G401.6 (cell line): ENCODE measurements around the gene EDN2.

ENCODE experiments used
- FAIRE-seq: peaks from 2 replicates; lab custom pipeline; 2012; peaks lifted over from hg19 to GRCh38; lab: Jason Lieb, UNC

The EDN2 gene

GRCh38 chr1:41484402-41485241 lies at the start of gene EDN2:
EDN2 (minus strand) TSS chr1:41484683; CDS start chr1:41484601, 82 bp downstream.
- FAIRE-seq: no peak

- no peak for FAIRE-seq
These were observed 49.2 kb upstream of the EDN2 start for GRCh38 chr1:41533731-41534080.

GRCh38 chr1:41533016-41533730 lies 48.7 kb upstream of the EDN2 start:
- no peak for FAIRE-seq

- no peak for FAIRE-seq
These were observed 47.9 kb upstream of the EDN2 start for GRCh38 chr1:41532206-41532975.

GRCh38 chr1:41530411-41530810 lies 45.9 kb upstream of the EDN2 start:
- FAIRE-seq: no peak

GRCh38 chr1:41529621-41530395 lies 45.3 kb upstream of the EDN2 start:
- FAIRE-seq: no peak

GRCh38 chr1:41528726-41529605 lies 44.5 kb upstream of the EDN2 start:
- no peak for FAIRE-seq

GRCh38 chr1:41528106-41528505 lies 43.6 kb upstream of the EDN2 start:
- no peak for FAIRE-seq

GRCh38 chr1:41526956-41527561 lies 42.6 kb upstream of the EDN2 start:
- FAIRE-seq: no peak

GRCh38 chr1:41525891-41526587 lies 41.6 kb upstream of the EDN2 start:
- no peak for FAIRE-seq

GRCh38 chr1:41524676-41525675 lies 40.5 kb upstream of the EDN2 start:
- no peak for FAIRE-seq

GRCh38 chr1:41523949-41524675 lies 39.6 kb upstream of the EDN2 start:
- no peak for FAIRE-seq

GRCh38 chr1:41523071-41523470 lies 38.6 kb upstream of the EDN2 start:
- FAIRE-seq: no peak

- no peak for FAIRE-seq
These were observed 37.3 kb upstream of the EDN2 start for GRCh38 chr1:41521766-41522165.

GRCh38 chr1:41520951-41521752 lies 36.7 kb upstream of the EDN2 start:
- FAIRE-seq: no peak

GRCh38 chr1:41519667-41520066 lies 35.2 kb upstream of the EDN2 start:
- no peak for FAIRE-seq

- FAIRE-seq: no peak
These were observed 34.0 kb upstream of the EDN2 start for GRCh38 chr1:41518471-41518870.
